HCT116 (cell line): ENCODE results near the gene CPNE7.

Source experiments
- CTCF ChIP-seq, 3 experiments: fragments of 200-600 bp in 1 of 3; sonication (generic) in 1 of 3; IDR thresholded peaks in 2 of 3; conservative IDR thresholded peaks in 1 of 3; 2 replicates each; pipeline ENCODE4 v1.5.1; 2012 to 2017; ENCODE audit warnings: low read depth in 2 of 3, low read length in 2 of 3, antibody characterized with exemption in 1 of 3, borderline replicate concordance in 1 of 3, control low read depth in 1 of 3, mild to moderate bottlenecking in 1 of 3, mixed read lengths in 1 of 3, mixed run types in 1 of 3, moderate library complexity in 1 of 3; ENCODE audit not compliant: insufficient read depth in 1 of 3
- POLR2A ChIP-seq: IDR thresholded peaks from 2 replicates; pipeline ENCODE4 v1.7.0; 2011; ENCODE audit warnings: borderline replicate concordance; ENCODE audit not compliant: insufficient read depth, insufficient read length; ENCODE audit errors: extremely low read depth
- POLR2AphosphoS5 ChIP-seq: IDR thresholded peaks from 2 replicates; pipeline ENCODE4 v1.6.1; 2011; ENCODE audit warnings: mild to moderate bottlenecking, low read depth, low read length, moderate library complexity
- RAD21 ChIP-seq: IDR thresholded peaks from 2 replicates; pipeline ENCODE4 v1.6.1; 2012; ENCODE audit warnings: low read depth, mild to moderate bottlenecking
- ZNF274 ChIP-seq: fragments of 200-500 bp; sonication (Bioruptor generic); IDR thresholded peaks from 2 replicates; pipeline ENCODE4 v1.6.1; 2014; ENCODE audit warnings: mild to moderate bottlenecking, low read depth, low read length, inconsistent platforms

- no peak for TF ChIP-seq RAD21
- TF ChIP-seq POLR2AphosphoS5 = no peak
- no peak for TF ChIP-seq POLR2A
- TF ChIP-seq CTCF (IDR thresholded peaks at IDR 0.05 in 2 of 3, conservative IDR thresholded peaks at IDR 0.05 in 1 of 3; ENCODE audit: borderline replicate concordance in 1 of 3, insufficient read depth in 1 of 3, low read depth in 2 of 3, low read length in 2 of 3) = no peak
- TF ChIP-seq ZNF274 = no peak
Measured at GRCh38 chr16:89613231-89613953, 37.8 kb downstream of the CPNE7 start, which contains the start of gene DPEP1.
